CD4-positive, alpha-beta T cell (primary cell): Measurements from ENCODE around the gene KIF3C. TPM values are rescaled to one million over a fixed set of nuclear protein-coding genes. Genes with fewer than 3 reads are reported as not detected.

Source experiments
- ATAC-seq: fragments of 200-7000 bp; cut with Tn5 transposase; one replicate; pipeline ENCODE4 v1.10.0; 2022; ENCODE audit warnings: mild to moderate bottlenecking; ENCODE audit not compliant: poor library complexity
- CTCF ChIA-PET: fragments of 350-600 bp; sonication (Branson Sonifier 250); formaldehyde crosslinking; loops from one replicate; lab custom pipeline; 2021; ENCODE audit warnings: antibody characterized with exemption, inconsistent platforms; lab: Charles Lee
- POLR2A ChIA-PET: fragments of 350-600 bp; sonication (Branson Sonifier 250); formaldehyde crosslinking; loops from one replicate; lab custom pipeline; 2021; ENCODE audit warnings: antibody characterized with exemption, inconsistent platforms; lab: Charles Lee
- DNase-seq, 14 experiments: peaks; one replicate each; pipeline ENCODE4 v3.0.0-alpha.2; 2013 to 2020; ENCODE audit warnings: mixed read lengths in 2 of 14
- H3K27ac ChIP-seq, 2 donors: one replicate each; pipeline versions ENCODE4 v1.5.1 to v1.7.0; 2013; ENCODE audit warnings: low read length in 2 of 2, low read depth in 1 of 2, mild to moderate bottlenecking in 1 of 2
- H3K27me3 ChIP-seq, 2 experiments: 1 replicate in 1 of 2; 2 replicates in 1 of 2; pipeline versions ENCODE4 v1.6.1 to v1.7.0; 2013; ENCODE audit warnings: low read length in 2 of 2, control low read depth in 1 of 2, mild to moderate bottlenecking in 1 of 2, moderate library complexity in 1 of 2; ENCODE audit not compliant: insufficient read depth in 2 of 2, control insufficient read depth in 1 of 2
- H3K36me3 ChIP-seq: one replicate; pipeline ENCODE4 v1.6.1; 2013; ENCODE audit warnings: low read length, control low read depth; ENCODE audit not compliant: insufficient read depth
- H3K4me1 ChIP-seq: one replicate; pipeline ENCODE4 v1.6.1; 2013; ENCODE audit warnings: low read length, control low read depth; ENCODE audit not compliant: insufficient read depth
- H3K4me3 ChIP-seq: one replicate; pipeline ENCODE4 v1.5.1; 2013; ENCODE audit warnings: mild to moderate bottlenecking, low read length, moderate library complexity
- H3K9me3 ChIP-seq, 2 experiments: 1 replicate in 1 of 2; 2 replicates in 1 of 2; pipeline versions ENCODE4 v1.6.1 to v1.7.0; 2013; ENCODE audit warnings: low read length in 2 of 2, mild to moderate bottlenecking in 2 of 2, control low read depth in 1 of 2, moderate library complexity in 1 of 2; ENCODE audit not compliant: control insufficient read depth in 1 of 2, insufficient read depth in 1 of 2
- H3K27ac Mint-ChIP-seq: one replicate; pipeline ENCODE4 v1.8.0; 2020; ENCODE audit warnings: mixed read lengths
- H3K27me3 Mint-ChIP-seq: one replicate; pipeline ENCODE4 v1.8.0; 2021; ENCODE audit warnings: mixed read lengths
- H3K36me3 Mint-ChIP-seq: one replicate; pipeline ENCODE4 v1.8.0; 2021; ENCODE audit warnings: low read depth, mixed read lengths
- H3K4me1 Mint-ChIP-seq: one replicate; pipeline ENCODE4 v1.8.0; 2021; ENCODE audit warnings: low read depth, mixed read lengths
- H3K4me3 Mint-ChIP-seq: one replicate; pipeline ENCODE4 v1.8.0; 2020; ENCODE audit warnings: mild to moderate bottlenecking, mixed read lengths
- H3K9me3 Mint-ChIP-seq: one replicate; pipeline ENCODE4 v1.8.0; 2020; ENCODE audit warnings: mixed read lengths
- intact Hi-C, 2 experiments: fragments of 100-400 bp; cut with DNase I in 1 of 2; cut with micrococcal nuclease in 1 of 2; formaldehyde crosslinking; loops; one replicate each; pipeline versions ENCODE4 v1.15.1 to v1.9.0; 2023 to 2025; cut with DNase I, micrococcal nuclease
- total RNA-seq, 174 experiments: library from RNA in 2 of 174; stranded (reverse) in 2 of 174; gene quantifications; one replicate each; pipeline ENCODE4 v1.2.3 and lab custom pipeline; 2021 to 2026
- TF ChIP-seq, protein P1 (sequence below): fragments of 200-600 bp; IDR thresholded peaks from one replicate; pipeline ENCODE4 v1.8.0; 2022; ENCODE audit warnings: antibody characterized with exemption, mild to moderate bottlenecking

The KIF3C gene
- total RNA-seq, 2 experiments from 2014 or later: 1.8 to 3.4 TPM

GRCh38 chr2:25933622-25934021 is 48.7 kb downstream of the KIF3C start:
- Mint-ChIP-seq H3K27me3 (no peaks in the 10 kb centered on the region), H3K4me1 (no peaks in the 10 kb centered on the region), H3K36me3 (no peaks in the 10 kb centered on the region), H3K27ac (no peak overlapping the region), H3K4me3 (no peak overlapping the region), H3K9me3 (no peaks in the 10 kb centered on the region)
- ATAC-seq: no peak
- Histone ChIP-seq H3K36me3 (no peaks in the 10 kb centered on the region), H3K4me1 (no peaks in the 10 kb centered on the region), H3K9me3 (no peaks in the 10 kb centered on the region), H3K27me3 (no peaks in the 10 kb centered on the region), H3K27ac (no peak overlapping the region), H3K4me3 (no peak overlapping the region)
- POLR2A ChIA-PET: no interaction called here
- CTCF ChIA-PET: no interaction called here
- TF ChIP-seq, protein P1, sequence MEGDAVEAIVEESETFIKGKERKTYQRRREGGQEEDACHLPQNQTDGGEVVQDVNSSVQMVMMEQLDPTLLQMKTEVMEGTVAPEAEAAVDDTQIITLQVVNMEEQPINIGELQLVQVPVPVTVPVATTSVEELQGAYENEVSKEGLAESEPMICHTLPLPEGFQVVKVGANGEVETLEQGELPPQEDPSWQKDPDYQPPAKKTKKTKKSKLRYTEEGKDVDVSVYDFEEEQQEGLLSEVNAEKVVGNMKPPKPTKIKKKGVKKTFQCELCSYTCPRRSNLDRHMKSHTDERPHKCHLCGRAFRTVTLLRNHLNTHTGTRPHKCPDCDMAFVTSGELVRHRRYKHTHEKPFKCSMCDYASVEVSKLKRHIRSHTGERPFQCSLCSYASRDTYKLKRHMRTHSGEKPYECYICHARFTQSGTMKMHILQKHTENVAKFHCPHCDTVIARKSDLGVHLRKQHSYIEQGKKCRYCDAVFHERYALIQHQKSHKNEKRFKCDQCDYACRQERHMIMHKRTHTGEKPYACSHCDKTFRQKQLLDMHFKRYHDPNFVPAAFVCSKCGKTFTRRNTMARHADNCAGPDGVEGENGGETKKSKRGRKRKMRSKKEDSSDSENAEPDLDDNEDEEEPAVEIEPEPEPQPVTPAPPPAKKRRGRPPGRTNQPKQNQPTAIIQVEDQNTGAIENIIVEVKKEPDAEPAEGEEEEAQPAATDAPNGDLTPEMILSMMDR: no peak
- intact Hi-C loops: no loop called here
- DNase-seq: no peak

GRCh38 chr2:25929789-25930473 is 52.4 kb downstream of the KIF3C start:
- POLR2A ChIA-PET: no interaction called here
- no peak for ATAC-seq
- no peak overlapping the region for H3K27ac Mint-ChIP-seq

GRCh38 chr2:25928668-25929067 is 53.6 kb downstream of the KIF3C start:
- ChIA-PET CTCF (no interaction called here), POLR2A (interaction anchor here (0.7 kb wide), 1 partner anchor 45 kb away, joined by 3 read pairs; no protein-coding TSS in a partner anchor)
- H3K9me3 Mint-ChIP-seq: no peaks in the 10 kb centered on the region
- H3K4me3 Mint-ChIP-seq: no peak overlapping the region
- H3K27ac Mint-ChIP-seq: no peak overlapping the region
- H3K27ac ChIP-seq: no peak overlapping the region
- no peaks in the 10 kb centered on the region for H3K4me1 Mint-ChIP-seq
- H3K27me3 Mint-ChIP-seq: no peaks in the 10 kb centered on the region
- H3K4me3 ChIP-seq: no peak overlapping the region
- no peaks in the 10 kb centered on the region for H3K4me1 ChIP-seq
- H3K36me3 ChIP-seq: no peaks in the 10 kb centered on the region
- TF ChIP-seq, protein P1: no peak
- H3K9me3 ChIP-seq: no peaks in the 10 kb centered on the region
- intact Hi-C loops: no loop called here
- ATAC-seq (no peak), DNase-seq (no peak)
- no peaks in the 10 kb centered on the region for H3K36me3 Mint-ChIP-seq
- H3K27me3 ChIP-seq: no peaks in the 10 kb centered on the region

More at GRCh38 chr2:25929789-25930473, 52.4 kb downstream of the KIF3C start:
- H3K4me1 ChIP-seq: no peaks in the 10 kb centered on the region
- Mint-ChIP-seq H3K9me3 (no peaks in the 10 kb centered on the region), H3K36me3 (no peaks in the 10 kb centered on the region), H3K4me3 (no peak overlapping the region), H3K4me1 (no peaks in the 10 kb centered on the region), H3K27me3 (no peaks in the 10 kb centered on the region)
- intact Hi-C loops: no loop called here
- no peaks in the 10 kb centered on the region for H3K36me3 ChIP-seq
- no peak overlapping the region for H3K27ac ChIP-seq
- no peak for DNase-seq
- TF ChIP-seq, protein P1: no peak
- H3K4me3 ChIP-seq: no peak overlapping the region
- CTCF ChIA-PET: no interaction called here
- no peaks in the 10 kb centered on the region for H3K9me3 ChIP-seq
- no peaks in the 10 kb centered on the region for H3K27me3 ChIP-seq
